GM18873 (cell line): Measurements from ENCODE around the gene CA4.

Source experiments
- ATAC-seq: cut with Tn5 transposase; IDR thresholded peaks from one replicate; pipeline ENCODE4 v1.9.1; 2021; ENCODE audit warnings: mild to moderate bottlenecking, moderate library complexity, moderate number of reproducible peaks; ENCODE audit not compliant: unreplicated experiment, low FRiP score

Gene CA4

DNA sequence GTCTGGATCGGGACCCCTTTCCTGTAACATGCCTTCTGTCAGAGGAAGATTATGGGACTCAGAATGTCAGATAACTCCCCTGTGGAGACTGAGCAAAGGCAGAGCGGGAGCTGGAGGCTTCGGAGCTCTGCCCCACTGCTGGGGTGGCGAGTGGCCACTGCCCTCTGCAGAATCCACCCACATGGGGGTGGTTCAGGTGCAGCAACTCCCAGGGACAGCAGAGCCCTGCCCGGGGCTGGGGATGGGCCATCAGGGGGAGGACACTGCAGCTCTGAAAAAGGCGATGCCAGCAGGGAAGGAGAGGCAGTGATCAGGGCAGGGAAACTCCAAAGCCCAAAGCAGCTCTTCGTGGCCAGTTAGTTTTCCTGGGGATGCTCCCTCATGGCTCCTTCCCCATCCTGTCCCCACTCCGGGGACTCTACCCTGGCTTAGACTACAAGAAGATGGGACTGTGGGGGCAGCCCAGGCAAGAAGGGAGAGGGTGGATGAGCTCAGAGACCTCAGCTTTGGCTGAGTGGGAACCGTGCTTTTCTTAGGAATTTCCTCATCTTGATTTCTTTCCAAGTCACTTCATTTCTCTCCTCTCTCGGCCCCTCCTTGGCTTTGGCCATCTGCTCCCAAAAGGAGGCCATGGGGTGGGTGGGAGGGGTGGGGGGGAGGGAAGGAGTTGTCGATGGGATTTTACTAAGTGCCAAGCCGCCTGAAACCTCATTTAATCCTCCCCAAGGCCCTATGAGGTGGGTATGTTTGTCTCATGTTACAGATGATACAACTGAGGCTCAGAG lies 4.0 kb downstream of the CA4 start:
- no peak for ATAC-seq

DNA sequence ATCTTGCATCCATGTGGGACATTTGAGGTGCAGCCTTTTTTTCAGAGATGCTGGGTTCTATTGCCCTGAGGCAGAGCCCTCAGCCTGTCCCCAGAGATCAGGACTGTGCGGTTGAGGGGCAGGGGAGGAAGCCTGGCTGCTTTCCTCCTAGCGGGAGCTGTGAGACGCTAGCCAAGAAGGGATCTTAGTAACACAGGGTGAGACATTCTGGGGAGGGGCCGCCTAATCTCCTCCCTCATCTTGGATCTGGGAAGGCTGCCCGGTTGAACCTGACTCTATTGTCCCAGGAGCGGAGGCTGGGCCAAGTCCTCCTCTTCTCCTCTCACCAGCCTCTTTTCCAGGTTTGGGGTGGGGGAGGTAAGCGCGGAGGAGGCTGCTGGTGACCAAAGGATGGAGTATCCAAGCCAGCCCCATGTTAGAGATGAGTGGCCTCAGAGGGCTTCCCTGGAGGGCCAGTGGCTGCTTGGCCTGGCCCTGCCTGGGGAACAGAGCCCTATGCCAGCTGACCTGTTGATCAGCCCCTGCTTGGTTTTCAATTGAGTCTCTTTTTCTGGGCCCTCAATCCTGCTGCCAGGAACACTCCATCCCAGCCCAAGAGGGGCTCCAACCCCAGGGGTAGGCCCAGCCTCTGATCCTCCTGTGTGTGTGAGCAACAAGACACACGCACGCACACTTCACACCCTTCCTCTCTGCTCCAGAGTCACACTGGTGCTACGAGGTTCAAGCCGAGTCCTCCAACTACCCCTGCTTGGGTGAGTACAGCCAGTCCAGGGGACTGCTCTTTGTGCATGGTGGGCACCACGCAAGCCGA lies 5.0 kb downstream of the CA4 start:
- no peak for ATAC-seq

DNA sequence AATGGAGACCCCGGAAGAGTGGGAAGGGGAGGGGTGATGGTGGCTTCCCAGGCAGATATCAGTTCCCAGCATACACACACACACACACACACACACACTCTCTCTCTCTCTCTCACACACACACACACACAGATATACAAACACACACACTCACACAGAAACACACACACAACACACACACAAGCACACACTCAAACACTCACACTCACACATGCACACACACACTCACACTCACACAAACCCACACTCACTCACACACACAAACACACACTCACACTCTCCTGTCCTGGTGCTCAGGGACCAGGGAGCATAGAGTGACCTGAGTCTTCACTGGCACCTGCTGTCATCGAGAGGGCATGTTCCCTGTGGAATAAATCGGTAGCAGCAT lies 5.6 kb downstream of the CA4 start:
- no peak for ATAC-seq

DNA sequence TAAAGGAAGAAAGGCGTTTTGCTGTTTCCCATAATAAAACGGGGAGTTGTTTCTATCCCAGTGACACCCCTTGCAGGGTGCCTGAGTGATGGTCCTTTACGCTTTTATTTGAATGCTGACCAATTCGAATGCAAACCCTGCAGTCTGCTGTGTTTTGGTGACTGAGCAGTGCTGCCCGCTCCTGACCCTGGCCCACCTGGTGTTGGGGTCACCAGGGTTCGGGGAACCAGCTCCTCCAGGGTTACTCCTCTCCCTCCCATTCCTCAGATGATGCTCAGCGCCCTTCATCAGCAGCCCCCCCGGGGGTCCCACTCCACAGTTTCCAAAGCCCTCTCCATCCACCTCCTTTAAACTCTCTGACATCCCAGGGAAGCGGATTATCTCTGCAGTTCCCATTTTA lies 6.0 kb downstream of the CA4 start:
- no peak for ATAC-seq

DNA sequence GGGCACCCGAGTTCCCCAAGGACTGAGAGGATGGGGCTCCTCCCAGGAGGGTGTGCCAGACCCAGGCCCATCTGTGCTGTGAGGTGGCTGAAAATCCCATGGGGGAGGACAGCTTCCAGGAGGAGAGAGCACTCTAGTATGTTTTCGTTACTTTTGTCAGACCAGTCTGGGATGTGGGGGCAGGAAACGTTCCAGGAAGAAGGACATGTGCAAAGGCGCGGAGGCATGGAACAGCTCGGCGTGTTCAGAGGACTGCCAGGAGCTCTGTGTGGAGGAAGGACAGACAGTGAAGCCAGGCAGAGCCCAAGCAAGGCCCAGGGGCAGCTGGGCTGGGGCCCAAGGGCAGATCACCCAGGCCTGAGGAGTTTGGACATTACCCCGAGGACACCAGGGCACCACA lies 7.0 kb downstream of the CA4 start:
- no peak for ATAC-seq

DNA sequence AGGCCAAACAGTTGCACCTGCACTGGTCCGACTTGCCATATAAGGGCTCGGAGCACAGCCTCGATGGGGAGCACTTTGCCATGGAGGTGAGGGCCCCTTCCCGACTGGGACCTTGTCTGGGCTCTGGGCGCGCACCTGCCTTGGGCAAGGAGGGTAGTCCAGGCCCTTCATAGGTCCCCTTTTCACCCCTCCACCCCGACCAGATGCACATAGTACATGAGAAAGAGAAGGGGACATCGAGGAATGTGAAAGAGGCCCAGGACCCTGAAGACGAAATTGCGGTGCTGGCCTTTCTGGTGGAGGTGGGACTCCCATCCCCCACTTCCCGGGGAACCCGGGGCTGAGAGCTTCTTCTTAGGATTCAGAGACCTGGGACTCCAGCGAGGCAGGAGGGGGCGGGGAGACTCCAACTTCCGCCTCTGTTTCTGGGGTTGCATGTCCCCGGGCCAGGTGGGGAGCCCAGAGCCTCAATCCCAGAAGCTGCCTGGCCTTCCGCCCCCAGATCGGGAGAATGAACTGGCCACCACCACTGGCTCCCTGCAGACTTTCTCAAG lies 7.8 kb downstream of the CA4 start:
- no peak for ATAC-seq

GRCh38 chr17:60158751-60159478 lies 9.1 kb downstream of the CA4 start:
- ATAC-seq, result no peak

- no peak for ATAC-seq
Measured at GRCh38 chr17:60159479-60159866, 9.7 kb downstream of the CA4 start.

GRCh38 chr17:60160829-60161501 lies 11.2 kb downstream of the CA4 start:
- ATAC-seq, result no peak

- ATAC-seq, result no peak
Measured at GRCh38 chr17:60161598-60162330, 12.0 kb downstream of the CA4 start.

DNA sequence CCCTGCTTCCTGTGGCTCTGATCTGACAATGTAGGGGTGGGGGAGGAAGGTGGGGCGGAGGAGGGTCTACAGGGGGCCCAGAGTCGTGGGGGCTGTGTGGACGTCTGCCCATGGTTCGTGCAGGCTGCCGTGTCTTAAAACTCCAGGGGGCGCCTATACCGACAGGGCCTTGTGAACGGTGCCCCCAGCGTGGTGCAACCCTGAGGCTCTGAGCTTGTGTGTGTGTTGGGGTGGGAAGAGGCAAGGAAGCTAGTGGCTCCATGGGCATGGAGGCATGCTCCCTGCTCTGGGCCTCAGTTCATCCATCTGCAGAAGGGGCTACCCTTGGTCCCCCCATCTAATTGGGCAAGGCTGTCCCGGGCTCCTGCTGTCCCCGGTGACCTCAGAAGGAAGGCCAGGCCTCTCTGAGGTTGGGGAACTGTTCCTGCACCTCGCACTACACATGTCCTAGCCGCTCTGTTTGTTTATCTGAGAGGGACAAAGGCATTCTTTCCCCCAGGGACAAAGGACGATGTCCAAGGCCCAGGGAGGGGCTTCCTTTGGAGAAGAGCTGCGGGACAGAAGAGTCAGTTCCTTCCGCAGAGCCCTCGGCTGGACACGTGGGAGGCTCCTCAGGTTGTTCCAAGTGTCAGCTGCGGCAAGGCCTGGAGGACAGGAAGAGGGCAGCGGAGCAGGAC lies 13.5 kb downstream of the CA4 start:
- no peak for ATAC-seq

- no peak for ATAC-seq
Measured at GRCh38 chr17:60164164-60164563, 14.4 kb downstream of the CA4 start.

DNA sequence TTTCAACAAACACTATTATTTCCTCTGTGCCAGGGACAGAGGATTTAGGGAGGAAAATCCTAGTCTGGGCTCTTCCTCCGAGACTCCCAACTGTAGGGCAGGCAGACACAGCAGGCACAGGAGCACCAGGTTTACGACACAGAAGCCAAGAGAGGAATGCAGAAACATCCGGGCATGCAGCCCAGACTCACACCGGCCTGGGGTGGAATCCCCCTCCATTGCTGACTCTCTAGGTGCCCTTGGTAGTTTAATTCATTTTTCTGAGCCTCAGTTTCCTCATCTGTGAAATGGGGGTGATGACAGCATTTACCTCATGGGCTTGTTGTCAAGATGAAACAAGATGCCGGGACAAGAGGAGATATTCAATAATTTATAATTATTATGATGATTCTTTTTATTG lies 14.9 kb downstream of the CA4 start:
- no peak for ATAC-seq

DNA sequence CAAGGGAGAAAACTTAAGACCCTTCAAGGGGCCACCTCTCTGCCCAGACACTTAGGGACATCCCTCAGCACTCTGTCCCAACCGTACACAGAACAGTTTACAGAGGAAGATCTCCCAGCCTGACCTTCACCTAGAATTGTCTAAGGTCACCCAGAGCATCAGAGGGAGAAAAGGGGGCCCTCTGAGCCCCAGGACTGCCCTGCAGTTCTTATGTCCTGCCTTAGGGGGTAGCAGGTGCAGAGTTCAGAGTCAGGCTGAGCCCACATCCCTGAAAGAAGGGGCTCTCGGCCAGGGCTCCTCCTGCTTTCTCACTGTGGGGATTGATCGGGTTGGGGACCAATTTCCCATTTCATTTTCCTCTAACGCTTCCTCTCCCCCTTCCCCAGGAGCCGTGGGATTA lies 15.4 kb downstream of the CA4 start:
- no peak for ATAC-seq

DNA sequence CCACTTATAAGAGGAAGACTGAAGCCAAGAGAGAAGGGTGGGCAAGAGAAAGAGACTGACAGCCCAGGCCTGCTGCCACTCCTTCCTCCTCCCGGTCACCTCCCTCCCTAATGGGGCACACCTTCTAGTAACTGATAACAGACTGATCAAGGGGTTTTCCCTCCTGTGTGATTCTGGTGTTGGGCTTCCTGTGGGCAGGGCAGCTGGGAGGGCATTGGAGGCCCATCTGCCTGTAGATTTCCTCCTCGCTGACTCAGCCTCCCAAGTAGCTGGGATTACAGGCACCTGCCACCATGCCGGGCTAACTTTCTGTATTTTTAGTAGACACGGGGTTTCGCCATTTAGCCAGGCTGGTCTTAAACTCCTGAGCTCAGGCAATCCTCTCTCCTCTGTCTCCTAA lies 16.2 kb downstream of the CA4 start:
- no peak for ATAC-seq

- no peak for ATAC-seq
Measured at GRCh38 chr17:60167065-60167741, 17.4 kb downstream of the CA4 start.

DNA sequence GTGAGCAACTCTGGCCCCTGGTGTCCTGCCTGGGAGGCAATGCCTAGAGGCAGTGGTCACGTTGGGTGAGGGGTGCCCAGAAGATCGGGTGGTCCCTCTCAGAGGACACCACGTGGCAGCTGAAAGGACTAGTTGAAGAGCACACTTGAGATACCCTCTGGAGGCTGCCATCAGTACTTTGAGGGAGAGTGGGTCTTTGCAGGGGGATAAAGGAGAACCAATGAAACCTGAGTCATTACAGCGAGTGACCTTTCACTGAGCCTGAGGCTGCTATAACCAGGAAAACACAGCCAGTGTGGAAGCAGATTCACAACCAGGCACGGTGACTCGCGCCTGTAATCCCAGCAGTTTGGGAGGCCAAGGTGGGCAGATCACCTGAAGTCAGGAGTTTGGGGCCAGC lies 18.9 kb downstream of the CA4 start:
- no peak for ATAC-seq

DNA sequence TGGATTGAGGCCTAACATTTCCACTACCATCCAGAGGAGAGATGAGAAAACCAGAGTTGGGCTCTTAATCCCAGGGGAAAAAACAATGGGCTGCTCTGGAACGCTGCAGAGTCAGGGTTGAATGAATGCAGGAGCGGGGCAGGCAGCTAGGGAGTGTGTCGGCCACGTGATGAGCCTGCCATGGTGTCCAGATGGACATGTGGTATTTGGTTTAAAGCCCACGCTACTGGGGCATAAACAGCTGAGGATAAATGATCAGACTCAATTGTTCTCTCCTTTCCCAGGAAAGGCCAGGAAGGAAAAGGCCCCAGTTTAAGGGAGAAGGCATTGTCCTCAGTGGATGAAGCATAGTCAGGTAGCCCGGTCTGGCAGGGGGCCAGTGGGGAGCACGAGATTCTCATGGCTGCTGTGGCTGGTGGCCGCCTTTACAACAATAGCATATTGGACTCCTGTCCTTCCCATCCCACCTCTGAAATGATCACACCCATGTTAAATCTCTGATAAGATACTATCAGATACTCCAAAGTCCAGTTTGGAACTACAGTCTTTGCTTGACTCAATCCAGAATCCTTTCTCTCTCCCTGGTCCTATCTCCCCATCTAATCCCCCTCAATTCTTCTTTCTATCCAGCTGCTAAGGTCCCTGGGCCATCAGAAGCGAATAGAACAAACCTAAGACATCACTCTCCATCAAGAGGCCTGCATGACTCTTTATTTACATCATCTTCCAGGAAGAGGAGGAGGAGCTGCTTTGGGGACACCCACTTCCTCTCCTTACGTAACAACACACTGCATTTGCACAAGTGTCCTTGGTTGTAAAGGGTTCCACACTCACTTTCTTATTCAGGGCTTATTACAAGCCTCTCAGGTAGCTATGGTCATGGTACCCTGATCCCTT lies 20.4 kb downstream of the CA4 start:
- ATAC-seq, result no peak
